Muscle of back (tissue), 11 donors: ENCODE data around the gene CCNY. TPM values are rescaled to one million over a fixed set of nuclear protein-coding genes. Genes with fewer than 3 reads are reported as not detected.
A peak's percentile ranks its signal among the peaks of the same experiment; 100 is the strongest.
"Not testable (repeated sequence)": the region's sequence is repeated elsewhere in the genome, so short reads cannot be mapped to it uniquely, and the experiment has no call there.

Experiments used
- DNase-seq, 3 donors: peaks; one replicate each; pipeline versions ENCODE4 v3.0.0 to v3.0.0-alpha.2; 2013
- polyA plus RNA-seq, 10 donors: library from polyadenylated mRNA; unstranded; fragments of 120-200 nt; gene quantifications; one replicate each; pipeline ENCODE4 v1.2.1, GENCODE V29; 2013; ENCODE audit not compliant: insufficient read length in 10 of 10

Gene CCNY
- polyA plus RNA-seq, 10 donors = 79.1 to 108 (median 95.8) TPM

DNA sequence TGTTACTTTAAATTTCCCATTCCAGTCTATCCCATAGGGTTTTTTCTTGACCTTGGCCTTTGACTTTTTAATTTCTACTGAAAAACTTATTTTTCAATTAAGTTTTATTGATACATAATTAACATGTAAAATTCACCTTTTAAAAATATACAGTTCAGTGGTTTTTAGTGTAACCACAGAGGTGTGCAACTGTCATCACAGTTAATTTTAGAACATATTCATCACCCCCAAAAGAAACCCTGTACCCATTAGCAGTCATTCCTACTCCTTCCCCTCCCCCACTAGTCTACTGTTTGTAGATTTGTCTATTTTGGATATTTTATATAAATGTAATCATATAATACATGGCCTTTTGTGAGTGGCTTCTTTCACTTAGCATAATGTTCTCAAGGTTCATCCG is 172.3 kb downstream of the CCNY start:
- no peak for DNase-seq

- DNase-seq = no peak
Observed at GRCh38 chr10:35510891-35511290, 174.6 kb downstream of the CCNY start.

GRCh38 chr10:35511647-35512046 is 175.3 kb downstream of the CCNY start:
- DNase-seq = no peak

- no peak for DNase-seq
Observed at GRCh38 chr10:35516102-35516670, 179.9 kb downstream of the CCNY start.

GRCh38 chr10:35517431-35518181 is 181.3 kb downstream of the CCNY start:
- DNase-seq = peak in 1 of 3 donors; percentile 16

GRCh38 chr10:35518187-35518586 is 181.9 kb downstream of the CCNY start:
- DNase-seq = not testable (repeated sequence)

DNA sequence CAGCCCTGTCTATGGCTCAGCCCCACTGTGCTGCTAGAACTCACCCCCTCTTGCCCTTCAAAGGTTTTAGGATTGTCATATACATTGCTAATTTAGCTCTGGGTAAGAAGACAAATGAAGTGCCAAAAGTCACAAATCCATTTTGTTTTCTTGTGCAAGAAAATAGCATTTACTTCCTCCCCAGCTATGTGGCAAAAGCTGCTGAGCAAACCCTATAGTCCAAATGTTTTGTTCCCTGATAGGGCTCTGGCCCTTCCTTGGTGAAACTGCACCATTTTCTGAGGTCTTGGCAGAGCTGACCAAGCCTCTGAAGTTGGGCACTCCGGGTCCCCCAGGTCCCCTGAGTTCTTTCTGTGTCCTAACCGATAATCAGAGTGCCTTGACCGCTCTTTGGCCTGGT is 184.7 kb downstream of the CCNY start:
- no peak for DNase-seq

DNA sequence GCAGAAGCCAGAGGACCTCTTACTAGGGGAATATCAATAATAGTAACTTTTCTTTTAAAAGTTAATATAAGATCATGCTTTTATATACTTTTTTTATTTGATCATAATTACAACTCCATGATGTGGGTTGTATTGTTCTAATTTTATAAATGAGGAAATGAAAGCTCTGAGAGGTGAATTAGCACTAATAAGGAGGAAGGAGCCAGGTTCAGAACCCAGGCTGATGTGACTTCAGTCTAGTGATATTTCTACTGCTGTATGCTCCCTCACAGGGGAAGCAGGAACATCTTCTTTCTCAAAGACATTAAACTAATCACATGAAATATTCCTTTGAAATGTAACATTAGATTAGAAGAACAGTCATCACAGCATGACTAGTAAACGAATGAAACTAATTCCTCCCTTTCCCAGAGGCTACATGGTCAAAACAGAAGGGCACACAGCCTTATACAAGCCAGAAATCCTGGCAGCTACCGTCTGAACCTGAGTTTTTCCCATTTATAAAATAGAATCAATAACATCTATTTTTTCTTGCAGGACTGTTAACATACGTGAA is 187.4 kb downstream of the CCNY start:
- no peak for DNase-seq

GRCh38 chr10:35526746-35527145 is 190.4 kb downstream of the CCNY start:
- no peak for DNase-seq

GRCh38 chr10:35532141-35532540 is 195.8 kb downstream of the CCNY start:
- DNase-seq = no peak

DNA sequence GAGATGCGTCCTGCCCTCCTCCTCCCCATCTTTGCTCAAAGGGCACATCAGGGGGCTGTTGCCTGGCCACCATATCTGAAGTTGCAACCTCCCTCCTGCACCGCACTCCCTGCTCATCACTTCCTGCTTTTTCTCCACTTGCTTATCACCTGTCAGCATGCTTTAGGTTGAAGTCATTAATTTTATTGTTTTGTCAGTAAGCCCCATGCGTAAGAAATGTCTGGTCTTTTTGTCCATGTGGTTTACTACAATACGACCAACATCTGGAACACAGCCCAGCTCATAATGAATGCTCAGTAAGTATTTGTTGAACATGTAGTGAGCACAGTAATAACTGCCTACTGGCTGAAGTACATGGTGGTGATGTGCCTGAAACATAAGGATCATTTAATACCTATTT is 197.3 kb downstream of the CCNY start:
- no peak for DNase-seq

DNA sequence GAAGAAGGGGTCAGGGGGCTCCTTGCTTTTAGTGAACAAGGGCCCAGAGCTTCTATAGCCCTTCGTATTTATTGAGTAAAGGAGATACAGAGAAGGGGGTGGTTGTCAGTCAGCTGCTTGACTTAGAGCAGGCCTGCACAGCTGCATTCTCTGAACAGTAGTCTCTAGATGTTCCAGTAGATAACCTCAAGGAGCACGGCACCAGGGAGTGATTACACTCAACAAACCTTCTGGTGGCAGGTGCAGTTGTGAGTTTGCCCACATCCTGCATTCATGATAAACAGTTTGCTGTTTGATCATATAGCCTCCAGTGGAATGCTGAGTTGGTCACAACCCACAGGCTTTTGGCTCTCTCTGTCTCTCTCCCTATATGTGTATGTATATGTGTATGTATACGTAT is 198.8 kb downstream of the CCNY start:
- DNase-seq = no peak

DNA sequence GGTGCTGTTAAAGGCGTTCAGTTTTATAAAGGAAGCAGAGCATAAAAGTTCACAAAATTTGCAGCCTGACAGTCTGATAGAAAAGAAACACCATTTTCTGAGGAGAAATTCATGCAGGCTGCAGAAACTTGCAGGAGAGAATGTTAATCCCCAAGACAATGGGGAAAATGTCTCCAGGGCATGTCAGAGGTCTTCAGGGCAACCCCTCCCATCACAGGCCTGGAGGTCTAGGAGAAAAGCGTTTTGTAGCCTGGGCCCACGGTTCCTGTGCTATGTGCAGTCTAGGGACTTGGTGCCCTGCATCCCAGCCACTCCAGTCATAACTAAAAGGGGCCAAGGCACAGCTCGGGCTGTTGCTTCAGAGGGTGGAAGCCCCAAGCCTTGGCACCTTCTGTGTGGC is 200.5 kb downstream of the CCNY start:
- DNase-seq = no peak

DNA sequence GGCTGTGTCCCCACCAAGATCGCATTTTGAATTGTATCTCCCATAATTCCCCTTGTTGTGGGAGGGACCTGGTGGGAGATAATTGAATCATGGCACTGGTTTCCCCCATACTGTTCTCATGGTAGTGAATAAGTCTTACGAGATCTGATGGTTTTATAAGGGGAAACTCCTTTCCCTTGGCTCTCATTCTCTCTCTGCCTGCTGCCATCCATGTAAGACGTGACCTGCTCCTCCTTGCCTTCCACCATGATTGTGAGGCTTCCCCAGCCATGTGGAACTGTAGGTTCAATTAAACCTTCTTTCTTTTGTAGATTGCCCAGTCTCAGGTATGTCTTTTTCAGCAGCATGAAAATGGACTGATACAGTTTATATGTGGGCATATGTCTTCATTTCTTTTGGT is 201.6 kb downstream of the CCNY start:
- not testable (repeated sequence) for DNase-seq

- DNase-seq = no peak
Observed at GRCh38 chr10:35540296-35541164, 204.2 kb downstream of the CCNY start.

DNA sequence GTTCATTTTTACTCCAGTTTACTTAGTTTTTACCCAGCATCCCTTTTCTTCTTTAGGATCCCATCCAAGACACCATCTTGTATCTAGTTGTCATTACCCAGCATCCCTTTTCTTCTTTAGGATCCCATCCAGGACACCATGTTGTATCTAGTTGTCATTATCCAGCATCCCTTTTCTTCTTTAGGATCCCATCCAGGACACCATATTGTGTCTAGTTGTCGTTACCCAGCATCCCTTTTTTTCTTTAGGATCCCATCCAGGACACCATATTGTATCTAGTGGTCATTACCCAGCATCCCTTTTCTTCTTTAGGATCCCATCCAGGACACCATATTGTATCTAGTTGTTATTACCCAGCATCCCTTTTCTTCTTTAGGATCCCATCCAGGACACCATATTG is 205.4 kb downstream of the CCNY start:
- DNase-seq = no peak

DNA sequence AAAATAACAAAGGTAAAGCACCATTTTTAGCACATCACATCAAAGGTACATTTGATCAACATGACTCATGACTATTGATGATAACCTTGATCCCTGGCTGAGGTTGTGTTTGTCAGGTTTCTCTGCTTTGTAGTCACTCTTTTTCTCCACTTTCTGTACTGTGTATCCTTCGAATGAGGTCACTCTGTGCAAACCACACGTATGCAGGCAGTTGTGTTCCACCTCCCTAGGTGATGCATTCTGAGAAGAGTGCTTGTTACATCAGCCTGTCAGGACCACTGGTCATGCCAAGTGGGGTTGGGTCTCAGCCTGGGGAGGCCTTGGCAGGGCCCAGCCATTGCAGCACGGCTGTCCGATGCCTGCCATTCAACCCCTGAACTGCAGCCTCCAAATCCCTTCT is 206.0 kb downstream of the CCNY start:
- DNase-seq = no peak

DNA sequence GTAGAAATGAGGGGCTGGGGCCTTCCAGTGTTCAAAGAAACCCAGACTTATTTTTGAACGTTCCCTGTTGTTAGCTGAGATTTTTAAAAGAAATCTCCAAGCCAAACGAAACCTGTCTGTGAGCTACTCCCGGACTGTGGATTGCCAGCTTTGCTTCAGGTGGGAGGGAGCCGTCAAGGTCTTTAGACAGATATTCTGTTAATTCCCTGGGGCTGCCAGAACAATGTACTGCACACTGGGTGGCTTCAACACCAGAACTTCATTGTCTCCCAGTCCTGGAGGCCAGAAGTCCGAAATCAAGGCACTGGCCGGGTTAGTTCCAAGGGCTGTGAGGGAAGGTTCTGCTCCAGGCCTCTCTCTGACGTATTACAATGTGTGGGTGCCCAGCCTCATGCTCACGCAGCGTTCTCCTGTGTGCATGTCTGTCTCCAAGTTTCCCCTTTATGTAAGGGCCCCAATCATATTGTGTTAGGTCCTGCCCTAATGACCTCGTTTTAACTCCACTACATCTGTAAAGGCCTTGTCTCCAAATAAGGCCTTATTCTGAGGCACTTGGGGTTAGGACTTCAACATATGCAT is 208.9 kb downstream of the CCNY start:
- no peak for DNase-seq

DNA sequence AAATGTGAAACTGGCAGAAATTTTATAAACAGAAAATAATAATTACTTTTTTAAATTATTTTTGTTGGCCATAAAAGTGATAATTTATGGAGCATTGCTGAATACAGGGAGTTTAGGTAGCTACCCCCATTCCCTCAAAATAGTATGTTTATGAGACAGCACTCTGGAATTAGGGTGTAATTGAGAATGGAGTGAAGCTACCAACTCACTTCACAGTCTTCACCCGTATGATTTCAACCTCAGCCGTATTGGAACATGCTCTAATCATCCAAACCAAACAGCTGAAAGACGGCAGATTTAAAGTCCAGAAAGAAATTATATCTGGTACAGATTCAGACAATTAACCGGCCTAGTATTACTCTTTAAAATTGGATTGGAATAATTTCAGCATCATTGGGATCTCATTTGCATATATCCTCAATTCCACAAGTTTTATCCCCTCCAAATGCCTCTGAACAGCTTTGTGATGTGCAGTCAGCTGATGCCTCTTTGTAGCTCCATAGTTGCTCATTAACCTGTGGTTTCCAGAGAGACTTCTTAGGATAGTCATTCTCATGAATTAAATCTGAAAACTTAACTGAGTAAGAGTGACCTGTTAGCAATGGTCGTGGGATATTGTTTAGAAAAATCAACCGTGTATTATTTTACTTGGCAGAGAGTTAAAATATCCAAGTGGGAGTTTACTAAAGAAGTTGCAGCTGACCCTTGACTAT is 209.7 kb downstream of the CCNY start:
- peak in 1 of 3 donors; percentile 44 for DNase-seq

GRCh38 chr10:35546824-35547225 is 210.5 kb downstream of the CCNY start:
- DNase-seq = no peak

DNA sequence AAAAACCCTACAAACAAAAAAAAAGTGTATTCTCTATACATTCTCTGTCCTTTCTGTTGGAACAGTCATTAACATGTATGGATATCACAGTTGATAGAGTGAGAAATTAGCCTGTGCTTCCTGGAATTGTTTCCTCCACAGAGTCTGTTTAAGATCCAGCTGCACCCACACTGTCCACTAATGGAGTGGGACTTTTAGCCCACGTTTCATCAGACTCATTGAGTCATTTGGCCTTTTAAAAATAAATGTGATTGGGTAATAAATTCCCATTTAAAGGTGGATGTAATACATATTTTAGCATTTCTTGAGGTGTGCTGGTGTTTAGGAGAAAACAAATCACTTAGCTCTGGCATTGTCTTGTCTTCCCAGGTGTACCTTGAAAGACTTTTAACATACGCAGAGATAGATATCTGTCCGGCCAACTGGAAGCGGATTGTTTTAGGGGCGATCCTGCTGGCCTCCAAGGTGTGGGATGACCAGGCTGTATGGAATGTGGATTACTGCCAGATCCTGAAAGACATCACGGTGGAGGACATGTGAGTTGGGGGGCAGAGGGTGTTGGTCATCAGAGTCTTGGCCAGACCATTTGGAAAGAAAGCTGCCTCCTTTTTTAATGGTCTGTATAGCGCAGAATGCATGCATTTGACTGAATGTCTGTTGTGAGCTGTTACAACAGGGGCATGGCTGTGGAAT is 216.5 kb downstream of the CCNY start:
- DNase-seq = no peak
